Inflammatory macrophage treated with lipopolysaccharide for 4 hours (primary cell): ENCODE data around the gene SORCS1.

ENCODE experiments used
- DNase-seq: peaks from one replicate; pipeline ENCODE4 v3.0.0-alpha.2; 2020

Gene SORCS1

DNA sequence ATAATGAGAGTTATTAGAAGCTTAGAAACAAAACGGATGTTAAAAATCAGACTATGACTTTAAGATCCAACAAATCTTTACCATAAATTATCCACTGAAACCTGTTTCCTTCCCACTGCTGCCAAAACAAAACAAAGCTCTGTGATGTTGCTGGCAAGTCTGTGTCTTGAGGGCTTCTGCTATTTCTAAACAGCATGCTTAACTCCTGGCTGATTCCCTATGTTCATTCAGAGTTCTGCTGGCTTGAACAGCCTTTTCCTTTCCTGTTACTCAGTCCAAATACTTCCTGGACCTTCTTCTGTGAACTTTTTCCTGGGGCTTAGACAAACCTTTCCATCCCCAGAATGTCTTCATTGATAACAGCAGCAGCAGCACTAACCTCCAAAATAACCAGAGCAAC, 448.1 kb downstream of the SORCS1 start:
- no peak for DNase-seq

DNA sequence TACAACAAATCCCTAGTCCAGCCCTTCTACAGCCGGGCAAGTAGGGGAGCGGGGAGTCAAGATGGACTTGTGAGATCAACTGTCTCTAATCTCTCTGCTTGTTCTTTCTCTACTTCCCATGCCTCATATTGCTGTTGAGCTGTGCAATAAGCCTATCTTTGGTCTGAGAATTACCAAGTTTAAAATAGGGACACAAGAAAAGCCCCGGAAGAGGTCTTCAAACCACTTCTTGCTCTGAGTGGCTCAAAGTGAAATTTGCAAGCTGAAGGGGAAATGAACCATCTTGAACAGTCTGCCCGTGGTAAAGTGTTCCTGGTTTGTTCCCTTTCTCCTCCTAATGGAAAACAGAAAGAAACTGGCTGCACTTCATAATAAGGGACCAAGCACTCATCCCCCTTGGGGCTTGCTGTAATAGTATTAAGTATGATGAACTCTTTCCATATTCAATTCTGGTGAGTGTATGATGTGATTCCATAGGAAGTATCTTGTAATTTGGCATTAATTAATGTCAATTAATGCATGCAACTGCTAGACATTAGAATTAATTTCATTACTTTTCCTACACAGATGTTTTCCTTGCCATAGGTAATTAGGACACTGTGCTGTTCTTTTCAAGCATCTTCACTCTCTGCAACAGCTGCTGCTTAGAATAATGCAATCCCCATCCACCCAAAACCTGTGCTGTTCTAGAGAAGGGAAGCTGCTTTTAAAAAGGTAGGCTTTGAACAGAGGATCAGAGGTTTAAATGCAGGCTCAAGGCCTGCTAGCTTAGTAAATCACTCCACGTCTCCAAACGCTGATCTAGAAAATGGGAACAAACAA, 449.6 kb downstream of the SORCS1 start:
- DNase-seq, result no peak

DNA sequence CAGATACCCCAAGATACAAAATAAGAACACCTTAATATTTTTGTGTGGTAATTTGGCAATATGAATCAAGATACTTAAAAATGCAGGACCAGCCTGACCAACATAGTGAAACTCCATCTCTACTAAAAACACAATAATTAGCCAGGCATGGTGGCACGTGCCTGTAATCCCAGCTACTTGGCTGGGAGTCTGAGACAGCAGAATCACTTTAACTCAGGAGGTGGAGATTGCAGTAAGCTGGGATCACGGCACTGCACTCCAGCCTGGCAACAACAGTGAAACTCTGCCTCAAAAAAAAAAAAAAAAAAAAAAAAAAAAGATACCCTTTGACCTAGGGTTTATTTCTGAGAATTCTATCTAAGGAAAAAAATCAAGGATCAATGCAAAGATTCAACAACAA, 450.7 kb downstream of the SORCS1 start:
- no peak for DNase-seq

DNA sequence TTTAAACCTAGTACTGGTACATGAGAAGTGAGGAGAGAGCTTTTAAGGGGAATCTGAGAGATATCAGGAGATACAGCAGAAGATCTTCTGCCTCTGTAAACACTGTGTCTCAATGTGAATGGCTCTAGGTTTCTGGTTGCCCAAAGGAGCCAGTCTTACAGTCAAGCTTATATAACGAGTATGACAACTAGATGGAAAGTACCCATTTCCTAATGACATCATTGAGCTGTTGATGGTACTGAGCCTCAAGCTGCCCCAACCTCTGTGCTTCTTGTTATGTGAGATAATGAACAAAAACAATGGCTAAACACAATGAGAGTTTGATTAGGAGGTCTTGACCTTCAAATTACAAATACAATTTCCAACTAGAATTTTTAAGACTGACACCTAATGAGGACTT, 451.5 kb downstream of the SORCS1 start:
- no peak for DNase-seq

DNA sequence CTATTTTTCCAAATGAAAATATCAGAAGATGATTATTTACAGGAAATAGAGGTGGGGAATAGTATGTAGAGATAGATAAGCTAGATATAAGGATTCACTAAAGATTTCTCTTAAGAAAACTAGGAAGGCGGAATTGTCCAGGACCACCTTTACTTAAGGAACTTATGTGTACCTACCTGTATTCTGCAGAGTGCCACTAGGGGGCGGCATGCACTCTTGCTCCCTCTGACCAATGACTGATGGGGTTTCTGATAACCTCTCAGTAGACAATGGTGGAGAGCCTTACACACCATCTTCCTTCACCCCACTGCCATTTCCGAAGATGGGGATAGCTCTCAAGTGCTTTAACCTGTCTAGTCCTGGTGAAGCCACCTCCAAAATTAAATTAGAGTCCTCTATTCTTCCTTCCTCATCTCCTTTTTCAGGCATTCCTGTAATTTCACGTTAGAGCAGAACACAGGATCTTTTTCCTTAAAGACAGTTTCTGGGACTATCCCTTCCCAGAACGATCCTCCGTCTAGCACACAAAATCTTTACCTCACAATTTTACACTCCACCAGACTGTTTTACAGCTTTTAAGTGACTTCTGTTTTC, 453.1 kb downstream of the SORCS1 start:
- peak; percentile 52 for DNase-seq

DNA sequence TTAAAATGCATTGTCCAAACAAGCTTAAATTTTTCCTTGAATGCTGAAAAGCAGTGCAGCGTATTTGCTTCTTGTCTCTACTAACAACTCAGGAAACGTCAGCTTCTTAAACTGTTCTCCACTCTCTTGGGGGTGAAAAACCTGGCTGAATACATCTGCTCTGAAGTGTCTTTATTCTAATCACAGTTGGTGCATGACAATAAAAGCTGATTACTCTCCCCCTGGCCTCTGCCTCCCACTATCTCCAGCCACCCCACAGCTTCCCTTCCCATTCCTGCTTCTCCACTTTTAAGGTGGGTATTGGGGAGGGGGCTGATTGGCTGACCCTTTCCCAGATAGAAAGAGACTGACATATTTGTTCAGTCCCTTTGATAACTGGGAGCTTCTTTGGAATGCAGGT, 456.0 kb downstream of the SORCS1 start:
- DNase-seq, result no peak

DNA sequence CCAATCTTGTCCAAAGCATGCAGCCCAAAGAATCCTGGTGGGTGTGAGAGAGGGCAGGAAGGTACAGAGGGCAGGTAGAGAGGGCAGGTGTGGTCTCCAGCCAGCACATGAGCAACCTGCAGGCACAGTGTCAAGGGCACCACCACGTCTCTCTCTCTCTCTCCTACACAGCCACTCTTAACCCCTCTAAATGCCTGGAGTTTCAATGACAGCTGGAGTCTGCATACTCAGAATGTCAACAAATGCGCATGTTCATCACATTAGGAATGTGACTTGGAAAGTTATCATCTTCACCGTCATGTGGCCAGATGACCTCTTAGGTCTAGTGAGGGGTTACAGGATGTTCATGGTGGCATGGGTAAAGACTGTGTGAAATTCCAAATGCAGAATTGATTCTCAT, 456.8 kb downstream of the SORCS1 start:
- no peak for DNase-seq

DNA sequence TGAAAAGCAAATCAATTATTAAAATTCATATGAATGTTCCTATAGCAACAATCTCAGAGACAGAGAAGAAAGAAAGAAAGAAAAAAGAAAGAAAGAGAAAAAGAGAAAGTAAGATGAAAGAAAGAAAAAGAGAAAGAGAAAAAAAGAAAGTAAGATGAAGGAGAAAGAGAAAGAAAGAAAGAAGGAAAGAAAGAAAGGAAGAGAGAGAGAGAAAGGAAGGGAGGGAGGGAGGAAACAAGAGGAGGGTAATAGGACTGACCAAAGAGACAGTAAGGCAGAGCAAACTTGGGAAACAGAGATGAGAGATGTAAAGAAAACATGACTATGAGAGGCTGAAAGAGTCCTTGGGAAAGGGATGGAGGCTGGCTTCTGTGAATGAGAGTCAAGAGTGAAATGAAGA, 458.4 kb downstream of the SORCS1 start:
- DNase-seq, result no peak

DNA sequence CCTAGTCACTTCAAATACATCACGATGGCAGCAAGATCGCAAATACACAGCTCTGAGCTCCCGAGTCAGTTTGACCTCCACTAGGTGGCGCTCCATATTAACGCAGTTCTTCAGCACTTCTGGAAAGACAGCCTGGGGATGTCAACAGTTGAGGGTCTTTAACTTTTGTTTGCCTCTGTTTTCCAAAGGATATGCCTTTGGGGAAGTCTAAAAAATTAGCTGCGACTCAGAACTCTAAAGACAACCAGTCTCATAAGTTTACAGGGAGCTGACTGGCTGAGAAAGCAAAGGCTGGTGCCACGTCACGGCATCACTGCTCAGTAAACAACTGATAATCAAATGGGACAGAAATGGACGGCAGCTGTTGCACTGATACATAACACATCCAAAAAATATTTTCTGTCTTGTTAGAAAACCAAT, 458.8 kb downstream of the SORCS1 start:
- DNase-seq, result peak; percentile 35

DNA sequence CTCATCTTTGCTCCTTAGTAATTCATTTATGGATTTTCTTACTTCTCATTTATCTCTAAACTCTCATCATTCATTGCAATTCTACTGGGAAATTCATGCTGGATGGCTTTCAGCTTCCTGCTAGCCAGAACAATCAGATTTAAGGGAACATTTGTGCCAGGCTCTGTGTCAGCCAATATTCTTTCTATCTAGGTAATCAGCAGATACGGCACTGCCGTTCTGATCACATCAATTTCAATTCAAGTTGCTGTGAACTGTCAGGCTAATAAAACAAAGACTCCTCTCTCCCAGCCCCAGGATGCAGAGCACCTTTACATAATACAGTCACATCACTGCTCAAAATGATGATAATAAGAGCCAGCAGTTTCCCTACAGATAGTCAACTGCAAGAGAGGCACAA, 468.3 kb downstream of the SORCS1 start:
- DNase-seq, result no peak

DNA sequence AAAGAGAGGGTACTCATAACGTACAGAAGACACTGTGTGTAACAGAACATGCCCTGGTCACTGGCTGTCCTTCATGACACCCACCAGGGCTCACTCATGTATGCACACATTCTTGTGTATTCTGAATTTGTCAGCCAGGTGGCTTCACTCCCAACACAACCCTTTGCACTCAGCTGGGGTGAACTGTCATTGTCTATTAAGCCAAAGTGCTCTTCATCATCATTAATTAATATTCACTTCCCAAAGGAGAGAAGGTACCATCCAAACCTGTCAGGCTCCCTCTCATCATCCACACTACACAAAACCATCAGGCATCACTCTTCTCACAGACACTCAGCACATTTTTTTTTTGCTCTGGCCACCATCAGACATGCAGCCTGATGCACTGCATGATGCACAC, 469.8 kb downstream of the SORCS1 start:
- DNase-seq, result no peak

DNA sequence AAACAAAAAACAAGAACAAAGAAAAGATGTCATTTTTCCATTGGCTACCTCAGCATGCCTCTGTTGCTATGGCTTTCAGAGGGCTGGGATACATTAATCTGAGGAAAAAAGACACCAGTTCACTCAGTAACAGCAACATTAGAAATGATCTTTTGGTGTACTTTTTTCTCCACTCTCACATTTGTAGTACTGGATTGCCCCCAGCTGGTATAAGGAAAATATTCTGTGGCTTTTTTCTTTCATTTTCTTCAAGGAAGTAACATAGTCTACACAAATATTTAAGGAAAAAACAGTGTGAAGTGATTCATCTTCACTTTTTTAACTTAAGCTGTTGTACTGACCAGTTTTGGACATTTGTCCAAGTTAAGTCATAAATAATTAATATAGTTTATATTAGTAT, 482.3 kb downstream of the SORCS1 start:
- no peak for DNase-seq

DNA sequence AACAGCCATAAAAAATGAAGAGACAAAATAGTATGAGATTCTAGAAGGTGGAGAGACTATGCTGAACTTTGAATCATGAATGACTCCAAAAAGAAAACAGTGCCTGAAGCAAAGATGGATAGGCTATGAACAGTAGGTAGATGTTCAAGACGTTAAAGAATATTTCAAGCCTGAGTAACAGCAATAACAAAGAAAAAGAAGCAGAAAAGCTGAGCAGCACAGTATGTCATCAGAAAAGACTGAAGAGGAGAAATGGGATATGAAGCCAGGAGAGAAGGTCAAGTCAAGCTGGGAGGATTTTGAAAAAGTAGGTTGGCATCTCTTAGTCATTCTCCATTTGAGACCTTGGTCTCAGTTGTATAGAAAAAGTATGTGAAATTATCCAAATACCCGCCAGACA, 484.4 kb downstream of the SORCS1 start:
- no peak for DNase-seq

DNA sequence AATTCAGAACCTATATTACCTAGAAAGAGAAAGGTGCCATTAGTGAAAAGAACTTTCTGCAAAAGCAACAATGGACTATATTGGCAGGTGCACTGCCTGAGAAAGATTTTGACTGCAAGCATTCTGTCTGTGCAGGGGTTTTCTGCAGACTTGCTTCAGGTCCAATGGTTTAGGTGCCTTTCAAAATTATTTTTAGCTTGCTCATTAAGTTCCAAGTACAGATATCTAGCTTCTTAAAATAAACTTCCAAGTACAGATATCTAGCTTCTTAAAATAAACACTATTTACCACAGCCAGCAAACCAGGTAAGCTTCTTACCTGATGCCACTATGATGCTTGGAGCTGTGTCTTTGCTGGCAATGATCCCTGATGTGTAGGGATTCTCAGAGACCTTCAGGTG, 485.2 kb downstream of the SORCS1 start:
- DNase-seq, result no peak

DNA sequence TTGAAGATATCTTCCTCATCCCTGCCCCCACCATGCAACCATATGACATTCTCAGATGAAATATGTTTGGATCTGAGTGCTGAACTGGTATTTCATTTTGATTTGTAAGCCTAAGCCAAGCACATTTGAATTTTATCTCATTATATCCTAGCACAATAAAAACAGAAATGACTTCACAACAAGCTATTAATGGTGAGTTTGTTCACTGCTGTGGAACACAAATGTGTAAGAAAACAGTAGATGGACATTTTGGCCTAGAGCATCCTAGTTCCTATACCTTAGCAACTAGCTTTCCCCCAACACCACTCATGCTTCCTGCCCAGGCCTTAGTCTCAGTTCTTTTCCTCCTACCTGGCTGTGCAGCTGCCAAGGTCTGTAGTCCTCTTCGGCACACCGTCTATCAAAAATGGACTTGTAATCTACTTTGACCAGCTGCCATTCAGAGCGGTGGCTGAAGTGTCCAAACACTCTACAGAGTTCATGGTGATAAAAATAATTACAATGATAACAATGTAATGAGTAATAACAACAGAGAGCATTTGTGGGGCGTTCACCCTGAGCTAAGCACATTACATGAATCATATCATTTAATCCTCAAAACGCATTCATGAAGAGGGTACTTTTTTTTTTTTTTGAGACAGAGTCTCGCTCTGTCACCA, 491.9 kb downstream of the SORCS1 start:
- no peak for DNase-seq

DNA sequence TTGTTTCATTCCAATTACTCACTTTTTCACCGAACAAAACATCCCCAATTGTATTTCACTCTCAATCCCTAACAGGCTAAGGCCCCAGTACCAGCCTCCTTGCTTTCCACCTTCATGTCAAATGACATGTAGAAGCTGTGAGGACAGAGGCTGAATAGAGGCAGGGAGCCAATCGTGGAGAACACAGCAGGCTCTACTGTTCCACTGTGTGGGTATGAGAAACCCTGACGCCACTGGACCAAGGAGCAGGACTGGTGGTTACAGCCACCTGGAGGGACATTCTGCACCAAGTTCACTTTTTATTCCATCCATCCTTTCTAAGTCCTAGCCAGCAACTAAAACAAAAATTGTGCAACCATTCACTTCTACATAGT, 502.8 kb downstream of the SORCS1 start:
- no peak for DNase-seq

DNA sequence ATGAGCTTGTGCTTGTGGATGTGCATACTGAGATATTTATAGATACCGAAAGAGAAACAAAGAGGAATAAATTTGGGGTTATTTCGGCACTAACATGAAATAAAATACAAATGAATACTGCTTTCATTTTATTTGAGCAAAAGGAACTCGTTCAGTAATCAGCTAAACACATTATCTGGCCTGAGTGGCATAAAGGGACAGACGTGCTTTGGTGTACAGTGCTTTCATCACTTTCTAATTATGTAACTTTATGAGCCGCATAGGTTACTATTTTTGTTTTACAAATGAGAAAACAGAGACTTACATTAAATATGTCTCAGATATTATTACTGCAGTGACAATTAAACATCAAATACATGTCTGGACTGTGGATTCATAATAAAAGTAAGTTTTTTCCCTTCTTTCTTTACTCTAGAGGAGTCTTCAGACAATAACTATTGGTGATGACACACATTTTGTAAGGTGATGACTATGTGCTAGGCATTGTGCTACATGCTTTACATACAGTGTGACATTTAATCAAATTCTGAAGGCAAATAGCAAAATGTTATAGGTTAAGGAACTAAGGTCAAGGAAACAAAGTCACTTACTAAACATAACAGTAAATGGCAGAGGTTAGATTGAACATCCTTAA, 503.3 kb downstream of the SORCS1 start:
- no peak for DNase-seq

DNA sequence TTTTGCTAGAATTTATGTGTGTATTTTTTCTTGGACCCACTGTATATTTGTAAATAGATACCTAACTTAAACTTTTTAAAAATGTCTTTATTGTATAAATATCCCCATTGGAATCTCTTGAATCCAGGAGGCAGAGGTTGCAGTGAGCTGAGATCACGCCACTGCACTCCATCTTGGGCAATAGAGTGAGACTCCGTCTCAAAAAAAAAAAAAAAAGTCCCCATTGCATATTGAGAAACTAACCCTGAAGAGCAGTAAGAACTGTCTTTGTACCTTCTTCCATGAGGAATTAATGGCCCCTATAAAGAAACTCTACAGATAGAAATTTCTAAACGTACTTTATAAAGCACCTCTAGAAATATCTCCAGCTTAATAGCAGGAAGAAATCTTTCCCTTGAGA, 504.0 kb downstream of the SORCS1 start:
- no peak for DNase-seq

DNA sequence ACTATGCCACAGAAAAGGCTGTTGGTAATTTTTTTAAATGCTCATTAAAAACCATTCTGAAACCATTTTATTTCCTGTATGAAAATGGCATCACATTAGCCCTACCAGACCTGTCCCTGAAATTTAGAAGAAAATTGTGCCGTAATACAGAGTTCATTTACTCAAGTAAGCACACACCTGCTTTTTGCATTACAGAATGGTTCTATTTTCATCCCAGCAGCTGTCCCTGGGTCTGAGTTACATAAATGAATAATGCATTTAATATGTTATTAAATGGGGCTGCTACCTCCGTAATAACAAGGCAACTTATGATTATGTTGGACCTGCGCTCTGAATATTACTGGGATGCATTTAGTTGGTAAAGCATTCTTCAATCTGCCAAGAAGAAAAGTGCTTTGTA, 508.9 kb downstream of the SORCS1 start:
- no peak for DNase-seq

DNA sequence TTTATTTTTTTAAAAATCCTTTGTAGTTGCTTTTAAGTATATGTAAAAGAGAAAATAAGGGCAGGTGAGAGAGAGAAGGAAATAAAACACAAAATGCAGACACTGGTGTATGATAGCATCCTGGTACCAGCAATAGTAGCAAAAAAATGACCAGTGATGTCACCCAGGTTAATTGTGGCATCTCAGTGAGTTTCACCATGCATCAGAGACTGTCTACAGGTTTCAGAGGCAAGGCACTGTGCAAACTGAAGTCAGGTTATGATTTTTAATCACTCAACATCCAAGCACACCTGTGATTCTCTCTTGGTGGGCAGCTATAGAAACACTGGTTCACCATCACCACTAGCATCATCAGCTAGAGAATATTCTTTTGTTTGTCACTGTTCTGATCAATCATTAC, 509.3 kb downstream of the SORCS1 start:
- DNase-seq, result no peak

DNA sequence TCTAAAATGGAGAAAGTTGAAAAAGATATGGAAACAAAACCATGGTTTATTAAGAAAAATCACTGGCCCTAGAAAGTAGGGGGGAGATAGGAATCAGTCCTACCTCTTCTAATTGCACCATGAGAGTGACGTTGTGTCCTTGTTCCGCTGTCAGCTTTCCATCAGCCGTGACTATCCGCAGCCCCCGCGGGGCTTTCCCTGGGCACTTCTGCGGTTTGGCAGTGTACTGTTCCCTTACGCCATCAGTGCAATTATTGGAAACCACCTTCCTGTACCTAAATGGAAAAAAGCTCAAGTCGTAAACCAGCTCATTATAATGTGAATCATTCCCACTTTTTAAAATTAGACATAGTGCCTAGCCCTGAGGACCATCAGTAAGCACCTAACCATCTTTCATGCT, 512.2 kb downstream of the SORCS1 start:
- DNase-seq, result no peak

DNA sequence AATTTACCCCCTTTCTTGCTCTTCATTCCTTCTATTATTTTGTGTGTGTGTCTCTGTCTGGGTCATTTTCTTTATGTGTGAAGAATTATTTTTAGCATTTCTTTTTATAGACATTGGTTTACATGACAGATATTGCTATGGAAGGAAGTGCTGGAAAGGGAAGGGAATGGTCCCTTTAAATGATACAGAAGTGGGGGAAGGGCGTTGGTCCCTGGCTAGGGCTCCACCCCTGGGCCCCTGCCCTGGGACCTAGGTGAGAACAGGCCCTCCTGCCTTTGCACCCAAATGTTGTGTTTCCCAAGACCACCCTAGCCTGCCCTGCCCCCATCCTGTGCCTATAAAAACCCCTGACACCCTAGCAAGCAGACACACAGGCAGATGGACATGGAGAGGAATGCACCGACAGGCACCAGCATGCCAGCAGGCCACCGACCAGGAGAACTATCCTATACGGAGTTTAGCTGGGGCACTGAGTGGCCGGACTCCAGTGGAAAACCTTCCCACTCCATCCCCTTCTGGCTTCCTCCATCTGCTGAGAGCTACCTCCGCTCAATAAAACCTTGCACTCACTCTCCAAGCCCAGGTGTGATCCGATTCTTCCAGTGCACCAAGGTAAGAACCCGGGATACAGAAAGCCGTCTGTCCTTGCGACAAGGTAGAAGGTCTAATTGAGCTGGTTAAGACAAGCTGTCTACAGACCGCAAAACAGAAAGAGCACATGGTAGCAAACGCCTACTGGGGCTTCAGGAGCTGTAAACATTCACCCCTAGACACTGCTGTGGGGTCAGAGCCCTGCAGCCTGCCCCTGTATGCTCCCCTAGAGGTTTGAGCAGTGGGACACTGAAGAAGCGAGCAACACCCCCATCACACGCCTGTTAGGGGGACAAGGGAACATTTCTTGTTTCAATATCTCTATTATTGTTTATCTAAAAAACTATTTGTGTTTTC, 515.7 kb downstream of the SORCS1 start:
- no peak for DNase-seq

DNA sequence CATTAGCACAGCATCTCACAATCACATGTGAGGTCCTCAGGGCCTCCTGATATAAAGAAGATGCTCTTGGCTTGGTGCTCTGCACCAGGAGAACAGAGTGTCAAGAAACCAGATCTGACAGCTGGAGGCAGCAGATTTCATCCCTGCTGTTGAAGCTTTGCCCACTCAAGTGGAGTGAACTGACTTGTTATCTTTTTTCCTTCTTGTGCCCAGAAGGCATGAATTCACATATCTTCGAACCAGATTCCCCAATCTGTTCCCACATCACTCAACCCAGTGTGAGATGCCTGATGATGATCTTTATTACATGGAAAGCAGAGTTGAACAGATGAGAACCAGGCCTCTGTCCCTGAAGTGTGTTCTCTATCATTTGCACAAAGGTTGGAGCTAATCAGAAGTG, 521.0 kb downstream of the SORCS1 start:
- no peak for DNase-seq
